IMR-90 (cell line): ENCODE results near the gene AK6. TPM values are rescaled to one million over a fixed set of nuclear protein-coding genes. Genes with fewer than 3 reads are reported as not detected.

Experiments used
- ATAC-seq: fragments of 200-7000 bp; cut with Tn5 transposase; 2 replicates; pipeline ENCODE4 v1.9.1; 2020; ENCODE audit warnings: low read depth, mild to moderate bottlenecking, moderate library complexity
- BruUV-seq: library from RNA; stranded (reverse); fragments of 400-500 nt; replicated peaks from 2 replicates; lab custom pipeline; 2021; lab: Mats Ljungman, UMichigan
- CTCF ChIA-PET: fragments of 300-600 bp; formaldehyde crosslinking; extraction: SDS; loops from one replicate; lab custom pipeline; 2021; ENCODE audit warnings: antibody characterized with exemption; lab: Yijun Ruan, JAX
- POLR2A ChIA-PET: fragments of 300-600 bp; sonication (Branson Sonifier 250); formaldehyde crosslinking; loops from one replicate; lab custom pipeline; 2022; ENCODE audit warnings: antibody characterized with exemption; ENCODE audit not compliant: unreplicated experiment; lab: Charles Lee
- DNase-seq: peaks from one replicate; pipeline ENCODE4 v3.0.0; 2013
- H2AFZ ChIP-seq: replicated peaks from 2 replicates; pipeline ENCODE3; 2013; ENCODE audit warnings: low read length, mild to moderate bottlenecking; ENCODE audit not compliant: poor library complexity
- H2AK5ac ChIP-seq: 2 replicates; pipeline ENCODE4 v1.6.1; 2013; ENCODE audit warnings: low read depth, low read length, inconsistent platforms
- H2AK9ac ChIP-seq: replicated peaks from 2 replicates; pipeline ENCODE3; 2013; ENCODE audit warnings: mild to moderate bottlenecking, low read depth, low read length, moderate library complexity; ENCODE audit not compliant: poor library complexity
- H2BK120ac ChIP-seq: 2 replicates; pipeline ENCODE4 v1.6.1; 2013; ENCODE audit warnings: low read depth, low read length, inconsistent platforms
- H2BK15ac ChIP-seq: 3 replicates; pipeline ENCODE4 v1.6.1; 2013; ENCODE audit warnings: low read depth, low read length, inconsistent platforms
- H2BK20ac ChIP-seq: 2 replicates; pipeline ENCODE4 v1.6.1; 2013; ENCODE audit warnings: low read depth, mild to moderate bottlenecking, inconsistent platforms, low read length, moderate library complexity
- H2BK5ac ChIP-seq: 2 replicates; pipeline ENCODE4 v1.6.1; 2013; ENCODE audit warnings: mild to moderate bottlenecking, low read depth, low read length, inconsistent platforms; ENCODE audit not compliant: poor library complexity, severe bottlenecking
- H3K14ac ChIP-seq: replicated peaks from 2 replicates; pipeline ENCODE4 v1.6.1; 2013; ENCODE audit warnings: low read depth, low read length, inconsistent platforms
- H3K18ac ChIP-seq: 2 replicates; pipeline ENCODE4 v1.6.1; 2013; ENCODE audit warnings: low read depth, low read length, control low read depth
- H3K23ac ChIP-seq: 2 replicates; pipeline ENCODE4 v1.6.1; 2013; ENCODE audit warnings: low read depth, low read length, inconsistent platforms
- H3K27ac ChIP-seq: 2 replicates; pipeline ENCODE4 v1.5.1; 2013; ENCODE audit warnings: mild to moderate bottlenecking, control low read depth, low read length; ENCODE audit not compliant: insufficient read depth
- H3K27me3 ChIP-seq: 2 replicates; pipeline ENCODE4 v1.6.1; 2013; ENCODE audit warnings: low read length; ENCODE audit not compliant: control insufficient read depth, insufficient read depth
- H3K36me3 ChIP-seq: 2 replicates; pipeline ENCODE4 v1.6.1; 2013; ENCODE audit warnings: low read length, mixed read lengths; ENCODE audit not compliant: control insufficient read depth, insufficient read depth
- H3K4ac ChIP-seq: 2 replicates; pipeline ENCODE4 v1.6.1; 2013; ENCODE audit warnings: low read depth, low read length, inconsistent platforms
- H3K4me1 ChIP-seq: 2 replicates; pipeline ENCODE4 v1.6.1; 2013; ENCODE audit warnings: low read length, mixed read lengths; ENCODE audit not compliant: control insufficient read depth, insufficient read depth
- H3K4me2 ChIP-seq: 2 replicates; pipeline ENCODE4 v1.6.1; 2013; ENCODE audit warnings: low read depth, mild to moderate bottlenecking, control low read depth, low read length, moderate library complexity
- H3K4me3 ChIP-seq: 2 replicates; pipeline ENCODE4 v1.5.1; 2013; ENCODE audit warnings: low read depth, mild to moderate bottlenecking, control low read depth, low read length, moderate library complexity; ENCODE audit not compliant: insufficient read depth
- H3K56ac ChIP-seq: 2 replicates; pipeline ENCODE4 v1.6.1; 2013; ENCODE audit warnings: low read length, inconsistent platforms; ENCODE audit not compliant: insufficient read depth; ENCODE audit errors: extremely low read depth
- H3K79me1 ChIP-seq, 2 experiments: 2 replicates each; pipeline ENCODE4 v1.6.1; 2013; ENCODE audit warnings: low read length in 2 of 2, inconsistent platforms in 1 of 2, low read depth in 1 of 2
- H3K9ac ChIP-seq: 2 replicates; pipeline ENCODE4 v1.6.1; 2013; ENCODE audit warnings: low read depth, low read length, control low read depth
- H3K9me1 ChIP-seq: 2 replicates; pipeline ENCODE4 v1.6.1; 2013; ENCODE audit warnings: low read length, inconsistent platforms; ENCODE audit not compliant: insufficient read depth
- H3K9me3 ChIP-seq: 2 replicates; pipeline ENCODE4 v1.6.1; 2013; ENCODE audit warnings: low read length; ENCODE audit not compliant: control insufficient read depth, insufficient read depth
- H4K20me1 ChIP-seq: 2 replicates; pipeline ENCODE4 v1.6.1; 2013; ENCODE audit warnings: low read length, inconsistent platforms; ENCODE audit not compliant: insufficient read depth
- H4K5ac ChIP-seq: 2 replicates; pipeline ENCODE4 v1.6.1; 2013; ENCODE audit warnings: mild to moderate bottlenecking, low read depth, low read length, control low read depth
- H4K8ac ChIP-seq, 2 experiments: 2 replicates each; pipeline ENCODE4 v1.6.1; 2013; ENCODE audit warnings: low read depth in 2 of 2, low read length in 2 of 2, control low read depth in 1 of 2, inconsistent platforms in 1 of 2
- H4K91ac ChIP-seq: 2 replicates; pipeline ENCODE4 v1.6.1; 2013; ENCODE audit warnings: low read depth, low read length, inconsistent platforms; ENCODE audit not compliant: insufficient read depth
- CEBPB ChIP-seq: IDR thresholded peaks from 2 replicates; pipeline ENCODE4 v1.6.1; 2012; ENCODE audit warnings: low read depth, low read length, improper control_type of control experiment
- CTCF ChIP-seq: conservative IDR thresholded peaks from 2 replicates; pipeline ENCODE4 v1.5.1; 2012; ENCODE audit warnings: mild to moderate bottlenecking, low read depth, low read length, improper control_type of control experiment
- MXI1 ChIP-seq: IDR thresholded peaks from 2 replicates; pipeline ENCODE4 v1.6.1; 2012; ENCODE audit warnings: low read depth, mild to moderate bottlenecking, low read length, moderate library complexity, borderline replicate concordance
- RCOR1 ChIP-seq: IDR thresholded peaks from 2 replicates; pipeline ENCODE4 v1.6.1; 2012; ENCODE audit warnings: mild to moderate bottlenecking, low read length, improper control_type of control experiment; ENCODE audit not compliant: insufficient replicate concordance
- WGBS, 2 experiments: methylation state at CpG; one replicate each; pipeline versions ENCODE4 v1.1.5 to v1.1.7; 2013; ENCODE audit warnings: missing lambda C conversion rate in 2 of 2; ENCODE audit not compliant: insufficient read length in 1 of 2; ENCODE audit errors: extremely low coverage in 2 of 2; 5-methylcytosine and 5-hydroxymethylcytosine counted together
- dilution Hi-C: fragments of 300-500 bp; cut with HindIII; formaldehyde crosslinking; loops from one replicate; pipeline ENCODE4 v1.14.3; 2018; ENCODE audit warnings: low sequenced_read_pairs; ENCODE audit not compliant: unreplicated experiment
- in situ Hi-C: fragments of 300-500 bp; cut with MboI; formaldehyde crosslinking; loops from 3 replicates; pipeline ENCODE4 v1.14.3; 2019; ENCODE audit warnings: low sequenced_read_pairs, inconsistent platforms, mixed read lengths
- intact Hi-C: fragments of 100-400 bp; cut with micrococcal nuclease; formaldehyde crosslinking; loops from 2 replicates; pipeline ENCODE4 v1.10.0; 2022
- polyA plus RNA-seq, 3 experiments: library from polyadenylated mRNA; depleted of rRNA; stranded (reverse); fragments of >200 nt; gene quantifications; 2 replicates each; pipeline ENCODE4 v1.2.3, GENCODE V29; 2012; ENCODE audit warnings: low replicate concordance in 1 of 3
- total RNA-seq: library from RNA; depleted of rRNA; stranded (reverse); fragments of >200 nt; gene quantifications from 2 replicates; pipeline ENCODE4 v1.2.3, GENCODE V29; 2012

AK6 gene
- total and polyA plus RNA-seq, 2 of the 4 experiments (the other 2 are of a cell fraction) = 14.7 to 34.4 TPM

- Histone ChIP-seq H3K9ac (no peak overlapping the region), H2AK5ac (no peak overlapping the region), H4K5ac (no peak overlapping the region), H2BK120ac (no peak overlapping the region), H3K23ac (no peak overlapping the region), H4K91ac (no peak overlapping the region), H3K56ac (no peak overlapping the region), H3K14ac (no peak overlapping the region), H3K18ac (no peak overlapping the region), H3K27me3 (no peaks in the 10 kb centered on the region), H3K9me1 (no peaks in the 10 kb centered on the region), H2BK5ac (no peak overlapping the region), H3K4ac (no peak overlapping the region), H3K9me3 (no peaks in the 10 kb centered on the region), H3K4me2 (no peak overlapping the region), H2BK15ac (no peak overlapping the region), H3K4me1 (no peaks in the 10 kb centered on the region), H3K27ac (no peak overlapping the region), H3K79me1 (no peaks in the 10 kb centered on the region), H2BK20ac (no peak overlapping the region), H4K20me1 (no peaks in the 10 kb centered on the region), H3K4me3 (no peak overlapping the region), H4K8ac (no peak overlapping the region), H2AFZ (no peak overlapping the region), H3K36me3 (no peaks in the 10 kb centered on the region), H2AK9ac (no peak overlapping the region)
- no CpG with 5 or more reads among the region's 4 CpGs for WGBS, 2 experiments
- dilution Hi-C loops = no loop called here
- intact Hi-C loops = no loop called here
- DNase-seq (no peak), ATAC-seq (no peak)
- in situ Hi-C loops = no loop called here
- no peak for TF ChIP-seq RCOR1
- no peak for TF ChIP-seq MXI1
- TF ChIP-seq CTCF = no peak
- no peak for TF ChIP-seq CEBPB
- CTCF ChIA-PET = no interaction called here
- BruUV-seq = no TSS peak
- POLR2A ChIA-PET = no interaction called here
These were observed 27.7 kb downstream of the AK6 start for GRCh38 chr5:69341520-69342161.
